ENCODE measurements around the gene ATP11A. TPM values are rescaled to one million over a fixed set of nuclear protein-coding genes. Genes with fewer than 3 reads are reported as not detected.

ATP11A gene
- total RNA-seq, 2 experiments from 2014 or later: 28.8 to 30.2 TPM

- no peaks in the 10 kb centered on the region for H3K36me3 Mint-ChIP-seq (ENCODE audit: low read depth)
- POLR2A ChIA-PET: no interaction called here
These were observed 203.3 kb downstream of the ATP11A start for GRCh38 chr13:112893207-112893569.

GRCh38 chr13:112893570-112894422 is 204.0 kb downstream of the ATP11A start:
- peak; percentile 77 for ATAC-seq
- ChIA-PET CTCF (interaction anchor here (1.4 kb wide), 1 partner anchor 20 kb away, joined by 4 read pairs; no protein-coding TSS in a partner anchor), POLR2A (no interaction called here)
- H3K36me3 Mint-ChIP-seq (ENCODE audit: low read depth): no peaks in the 10 kb centered on the region
- peaks cover 14% of the 10 kb centered on the region for H3K27me3 Mint-ChIP-seq
- no peak overlapping the region for H3K4me3 Mint-ChIP-seq
- peak; percentile 17 for DNase-seq
- no peak overlapping the region for H3K27ac Mint-ChIP-seq
- H3K9me3 Mint-ChIP-seq: no peaks in the 10 kb centered on the region
- intact Hi-C loops (cut with micrococcal nuclease): no loop called here
- TF ChIP-seq, protein P1, sequence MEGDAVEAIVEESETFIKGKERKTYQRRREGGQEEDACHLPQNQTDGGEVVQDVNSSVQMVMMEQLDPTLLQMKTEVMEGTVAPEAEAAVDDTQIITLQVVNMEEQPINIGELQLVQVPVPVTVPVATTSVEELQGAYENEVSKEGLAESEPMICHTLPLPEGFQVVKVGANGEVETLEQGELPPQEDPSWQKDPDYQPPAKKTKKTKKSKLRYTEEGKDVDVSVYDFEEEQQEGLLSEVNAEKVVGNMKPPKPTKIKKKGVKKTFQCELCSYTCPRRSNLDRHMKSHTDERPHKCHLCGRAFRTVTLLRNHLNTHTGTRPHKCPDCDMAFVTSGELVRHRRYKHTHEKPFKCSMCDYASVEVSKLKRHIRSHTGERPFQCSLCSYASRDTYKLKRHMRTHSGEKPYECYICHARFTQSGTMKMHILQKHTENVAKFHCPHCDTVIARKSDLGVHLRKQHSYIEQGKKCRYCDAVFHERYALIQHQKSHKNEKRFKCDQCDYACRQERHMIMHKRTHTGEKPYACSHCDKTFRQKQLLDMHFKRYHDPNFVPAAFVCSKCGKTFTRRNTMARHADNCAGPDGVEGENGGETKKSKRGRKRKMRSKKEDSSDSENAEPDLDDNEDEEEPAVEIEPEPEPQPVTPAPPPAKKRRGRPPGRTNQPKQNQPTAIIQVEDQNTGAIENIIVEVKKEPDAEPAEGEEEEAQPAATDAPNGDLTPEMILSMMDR (IDR thresholded peaks at IDR 0.05): no peak
- H3K4me1 Mint-ChIP-seq (ENCODE audit: low read depth): peaks cover 5% of the 10 kb centered on the region

More at GRCh38 chr13:112893207-112893569, 203.3 kb downstream of the ATP11A start:
- Mint-ChIP-seq H3K27ac (no peak overlapping the region), H3K4me3 (no peak overlapping the region), H3K9me3 (no peaks in the 10 kb centered on the region), H3K27me3 (peaks cover 14% of the 10 kb centered on the region), H3K4me1 (ENCODE audit: low read depth) (peaks cover 5% of the 10 kb centered on the region)
- TF ChIP-seq, protein P1 (IDR thresholded peaks at IDR 0.05): no peak
- intact Hi-C loops (cut with micrococcal nuclease): no loop called here
- CTCF ChIA-PET: interaction anchor here (1.4 kb wide), 1 partner anchor 19 kb away, joined by 4 read pairs; no protein-coding TSS in a partner anchor
- DNase-seq (no peak), ATAC-seq (no peak)

GRCh38 chr13:112894423-112894672 is 204.5 kb downstream of the ATP11A start:
- TF ChIP-seq, protein P1 (IDR thresholded peaks at IDR 0.05): no peak
- ATAC-seq: no peak
- Mint-ChIP-seq H3K36me3 (ENCODE audit: low read depth) (no peaks in the 10 kb centered on the region), H3K27me3 (peaks cover 14% of the 10 kb centered on the region), H3K4me3 (no peak overlapping the region), H3K27ac (no peak overlapping the region), H3K4me1 (ENCODE audit: low read depth) (peaks cover 5% of the 10 kb centered on the region), H3K9me3 (no peaks in the 10 kb centered on the region)
- POLR2A ChIA-PET: no interaction called here
- CTCF ChIA-PET: no interaction called here
- DNase-seq: no peak
- intact Hi-C loops (cut with micrococcal nuclease): no loop called here

DNA sequence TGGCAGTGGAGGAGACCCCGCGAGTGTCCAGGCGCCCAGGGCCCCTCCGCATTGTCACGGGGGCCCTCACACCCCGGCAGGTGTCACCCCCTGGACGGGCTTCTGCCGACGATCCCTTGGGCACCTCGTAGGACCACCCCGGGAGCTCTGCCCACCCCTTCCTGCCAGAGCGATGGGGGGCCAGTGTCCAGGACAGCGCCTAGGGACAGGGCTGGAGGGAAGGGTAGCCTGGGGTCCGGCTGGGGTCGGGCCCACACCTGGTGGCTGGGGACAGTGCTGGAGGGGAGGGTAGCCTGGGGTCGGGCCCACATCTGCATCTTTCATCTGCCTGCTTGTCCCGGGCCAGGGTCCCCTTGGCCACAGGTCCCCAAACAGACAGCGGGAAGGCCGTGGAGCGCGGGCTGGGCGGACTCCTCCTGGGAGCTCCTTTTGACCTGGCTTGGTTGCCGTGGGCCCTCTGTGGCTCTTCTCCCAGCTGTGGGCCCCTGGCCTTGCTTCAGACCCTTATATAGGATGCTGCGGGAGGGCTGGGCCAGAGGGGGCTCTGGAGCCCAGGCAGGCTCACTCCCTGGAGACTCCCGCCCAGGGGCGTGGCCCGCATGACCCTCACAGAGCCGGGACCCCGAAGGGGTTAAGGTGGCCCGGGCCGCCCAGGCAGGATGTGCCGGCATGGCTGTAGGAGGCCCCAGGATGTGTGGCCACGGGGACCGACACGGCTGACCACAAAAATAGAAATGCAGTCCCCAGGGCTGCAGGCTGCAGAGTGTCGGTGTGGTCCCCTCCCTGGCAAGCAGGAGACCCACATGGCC is 205.0 kb downstream of the ATP11A start:
- Mint-ChIP-seq H3K36me3 (ENCODE audit: low read depth) (no peaks in the 10 kb centered on the region), H3K27ac (no peak overlapping the region)

More for the DNA sequence above, 205.0 kb downstream of the ATP11A start:
- Mint-ChIP-seq H3K9me3 (no peaks in the 10 kb centered on the region), H3K4me3 (peak overlapping the region; percentile 37), H3K27me3 (peaks cover 14% of the 10 kb centered on the region), H3K4me1 (ENCODE audit: low read depth) (peaks cover 5% of the 10 kb centered on the region)
- intact Hi-C loops (cut with micrococcal nuclease): no loop called here
- ATAC-seq (peak; percentile 26), DNase-seq (no peak)
- CTCF ChIA-PET: no interaction called here
- POLR2A ChIA-PET: no interaction called here
- TF ChIP-seq, protein P1 (IDR thresholded peaks at IDR 0.05): no peak
